NB4 (cell line): ENCODE measurements around the gene ZNHIT2.

Source experiments
- CTCF ChIP-seq: IDR thresholded peaks from one replicate; pipeline ENCODE4 v1.5.1; 2012; ENCODE audit warnings: low read depth, low read length
- MAX ChIP-seq: IDR thresholded peaks from 2 replicates; pipeline ENCODE4 v1.6.1; 2011; ENCODE audit warnings: low read depth, low read length
- MYC ChIP-seq: IDR thresholded peaks from 2 replicates; pipeline ENCODE4 v1.6.1; 2011; ENCODE audit warnings: low read depth, low read length
- POLR2A ChIP-seq: IDR thresholded peaks from 2 replicates; pipeline ENCODE4 v1.6.1; 2011; ENCODE audit warnings: mild to moderate bottlenecking; ENCODE audit not compliant: insufficient read length; ENCODE audit errors: extremely low read depth

GRCh38 chr11:65116370-65117205, 913 bp downstream of the ZNHIT2 start:
- TF ChIP-seq CTCF (no peak), MAX (no peak), POLR2A (no peak), MYC (no peak)
